ENCODE results near the gene IL10RB. TPM values are rescaled to one million over a fixed set of nuclear protein-coding genes. Genes with fewer than 3 reads are reported as not detected.
A peak's percentile ranks its signal among the peaks of the same experiment; 100 is the strongest.

The IL10RB gene
- total and polyA plus RNA-seq, 2 of the 8 experiments (the other 6 are each of a cell fraction or from before 2014, with no cell fraction given) = 2.7 to 3.2 TPM

- Histone ChIP-seq H3K56ac (replicated peaks; ENCODE audit: insufficient read length, low read depth, low read length) (peak within 1 kb of the TSS; percentile 62), H3K79me1 (ENCODE audit: low read depth, low read length) (peaks cover 3% of the 10 kb centered on the region; the same call in 1 of the 2 replicates), H3K23me2 (ENCODE audit: low read depth, low read length) (peaks cover 4% of the 10 kb centered on the region; the same call in 1 of the 2 replicates), H3K27ac (ENCODE audit: low read depth, low read length) (peak within 1 kb of the TSS; percentile 21; the same call in 1 of the 2 replicates), H3K4ac (replicated peaks; ENCODE audit: insufficient read length, low read depth, low read length) (peak within 1 kb of the TSS; percentile 23), H3K27me3 (replicated peaks in 1 of 4; ENCODE audit: control insufficient read depth in 3 of 4, extremely low read depth in 1 of 4, insufficient read depth in 3 of 4, low read length in 3 of 4) (no peaks in the 10 kb centered on the region), H2BK12ac (ENCODE audit: low read depth, low read length) (no peak within 1 kb of the TSS), H3K79me2 (ENCODE audit: control insufficient read depth in 1 of 2, insufficient read depth in 2 of 2, low read length in 2 of 2) (peaks cover 0 to 33% of the 10 kb centered on the region in 2 experiments; a peak in 2 of 4 replicates), H3K14ac (ENCODE audit: insufficient read length) (no peak within 1 kb of the TSS), H2BK5ac (ENCODE audit: low read depth, low read length) (0 out of 2 replicates have a peak within 1 kb of the TSS, but pooled peaks have one; percentile 12), H3K9me3 (ENCODE audit: insufficient read depth in 2 of 2, low read depth in 1 of 2, low read length in 1 of 2) (no peaks in the 10 kb centered on the region), H4K5ac (ENCODE audit: insufficient read length, low read depth, low read length) (no peak within 1 kb of the TSS), H3K4me2 (ENCODE audit: insufficient read depth in 1 of 2, low read depth in 2 of 2, low read length in 2 of 2) (peak within 1 kb of the TSS; percentile 55 to 97), H3K23ac (ENCODE audit: insufficient read length) (no peak within 1 kb of the TSS), H2BK20ac (ENCODE audit: low read length) (no peak within 1 kb of the TSS), H4K8ac (ENCODE audit: extremely low read depth, insufficient read depth, low read length) (peak within 1 kb of the TSS; percentile 78; the same call in 1 of the 2 replicates), H3K4me1 (replicated peaks in 1 of 4; ENCODE audit: control insufficient read depth in 3 of 4, insufficient read depth in 4 of 4, low read length in 3 of 4) (peaks cover 0 to 7% (median under 1%) of the 10 kb centered on the region in 4 experiments; a peak in 2 of 7 replicates), H2BK120ac (replicated peaks; ENCODE audit: low read depth, low read length) (no peak within 1 kb of the TSS), H3K9ac (replicated peaks in 1 of 4; ENCODE audit: extremely low read depth in 1 of 4, low read depth in 3 of 4, low read length in 3 of 4) (peak within 1 kb of the TSS; percentile 52 to 69 (median 68); a peak in 6 of 7 replicates), H4K91ac (replicated peaks; ENCODE audit: insufficient read length, low read length) (peak within 1 kb of the TSS; percentile 58), H2BK15ac (ENCODE audit: low read length) (no peak within 1 kb of the TSS), H3K18ac (ENCODE audit: extremely low read depth, low read length) (peak within 1 kb of the TSS; percentile 78), H3K36me3 (ENCODE audit: control insufficient read depth in 2 of 4, insufficient read depth in 4 of 4, low read length in 3 of 4) (no peaks in the 10 kb centered on the region), H3K4me3 (ENCODE audit: extremely low read depth in 1 of 4, insufficient read depth in 2 of 4, low read depth in 3 of 4, low read length in 4 of 4) (peak within 1 kb of the TSS; percentile 71 to 94 (median 82)), H2AFZ (ENCODE audit: low read length) (peak within 1 kb of the TSS; percentile 83), H2AK5ac (ENCODE audit: low read depth, low read length) (no peak within 1 kb of the TSS), H4K20me1 (replicated peaks in 1 of 2; ENCODE audit: control insufficient read depth in 1 of 2, insufficient read depth in 2 of 2, low read length in 2 of 2) (peaks cover 0 to 3% of the 10 kb centered on the region in 2 experiments)
- peak; percentile 27 to 88 for DNase-seq (ENCODE audit: low read depth in 1 of 2, low spot score in 2 of 2)
- no peak for FAIRE-seq
- POLR2A ChIA-PET (ENCODE audit: partially characterized antibody) = interaction anchor here (0.5 to 1.3 kb wide), 4 partner anchors 8 to 132 kb away, joined by 3 to 5 read pairs (median 4); no protein-coding TSS in a partner anchor
- 0% methylated on average over 13 of the region's 95 CpGs; no CpG with 5 or more reads in 1 of the 2 experiments for WGBS, 2 experiments (ENCODE audit: extremely low coverage in 1 of 2, insufficient coverage in 1 of 2, insufficient read length in 1 of 2, insufficient replicate concordance in 2 of 2, low coverage in 1 of 2, low lambda C conversion rate in 2 of 2, missing lambda C conversion rate in 1 of 2)
- CTCF ChIA-PET (ENCODE audit: partially characterized antibody) = interaction anchor here (0.6 to 1.4 kb wide), 5 partner anchors 131 to 467 kb away, joined by 3 to 5 read pairs (median 3); no protein-coding TSS in a partner anchor
- TF ChIP-seq MAX (IDR thresholded peaks at IDR 0.05) (peak; percentile 75), CREB1 (IDR thresholded peaks at IDR 0.05) (no peak), TAF1 (IDR thresholded peaks at IDR 0.05; ENCODE audit: low read depth, low read length) (peak; percentile 15; the same call in 1 of the 2 replicates), KDM5A (IDR thresholded peaks at IDR 0.05; ENCODE audit: low read length) (no peak), CTCF (IDR thresholded peaks at IDR 0.05; ENCODE audit: control extremely low read depth in 1 of 3, insufficient read depth in 1 of 3, low read depth in 1 of 3, low read length in 3 of 3) (no peak), CTBP2 (IDR thresholded peaks at IDR 0.05; ENCODE audit: borderline replicate concordance, insufficient read depth, insufficient read length, low read length) (no peak), HDAC6 (IDR thresholded peaks at IDR 0.05; ENCODE audit: low read depth, low read length) (no peak), BRCA1 (IDR thresholded peaks at IDR 0.05; ENCODE audit: low read depth, low read length) (0 out of 2 replicates have a peak, but pooled peaks have one; percentile 2)
Measured at GRCh38 chr21:33229784-33230544, 36.2 kb upstream of the IL10RB start, which contains the start of gene IFNAR2. TSS of gene IFNAR2 (plus strand) at chr21:33229938. CDS start at chr21:33241923, 11,985 bp downstream.

Measured in H1 (cell line).